GM21717 (cell line): ENCODE data around the gene NEUROG1.

Experiments used
- ATAC-seq: cut with Tn5 transposase; IDR thresholded peaks from one replicate; pipeline ENCODE4 v1.9.1; 2021; ENCODE audit warnings: mild to moderate bottlenecking, moderate library complexity; ENCODE audit not compliant: unreplicated experiment

Gene NEUROG1

GRCh38 chr5:135535820-135536801, at the start of gene NEUROG1:
Gene NEUROG1, minus strand, starts transcription at chr5:135535964. Its CDS starts 274 bp downstream, at chr5:135535690.
- no peak for ATAC-seq

- ATAC-seq = no peak
Observed at GRCh38 chr5:135584918-135585317, 49.2 kb upstream of the NEUROG1 start.

- ATAC-seq = no peak
Observed at GRCh38 chr5:135584276-135584675, 48.5 kb upstream of the NEUROG1 start.

- no peak for ATAC-seq
Observed at GRCh38 chr5:135582099-135582781, 46.5 kb upstream of the NEUROG1 start.

GRCh38 chr5:135578685-135579341, 43.0 kb upstream of the NEUROG1 start, which contains the start of gene CXCL14:
Gene CXCL14, minus strand, starts transcription at chr5:135578991. Its CDS starts 213 bp downstream, at chr5:135578778.
- ATAC-seq = no peak

GRCh38 chr5:135578305-135578684, 42.5 kb upstream of the NEUROG1 start:
- ATAC-seq = no peak

- no peak for ATAC-seq
Observed at GRCh38 chr5:135577421-135577820, 41.7 kb upstream of the NEUROG1 start.

- ATAC-seq = no peak
Observed at GRCh38 chr5:135576075-135576599, 40.4 kb upstream of the NEUROG1 start.

GRCh38 chr5:135574493-135574892, 38.7 kb upstream of the NEUROG1 start:
- ATAC-seq = no peak

- no peak for ATAC-seq
Observed at GRCh38 chr5:135571902-135572301, 36.1 kb upstream of the NEUROG1 start.

GRCh38 chr5:135571066-135571609, 35.4 kb upstream of the NEUROG1 start:
- no peak for ATAC-seq

GRCh38 chr5:135570453-135570764, 34.6 kb upstream of the NEUROG1 start:
- ATAC-seq = no peak

GRCh38 chr5:135569755-135570452, 34.1 kb upstream of the NEUROG1 start:
- ATAC-seq = no peak

GRCh38 chr5:135568923-135569360, 33.2 kb upstream of the NEUROG1 start:
- ATAC-seq = no peak

GRCh38 chr5:135568246-135568645, 32.5 kb upstream of the NEUROG1 start:
- ATAC-seq = no peak

GRCh38 chr5:135567661-135568060, 31.9 kb upstream of the NEUROG1 start:
- no peak for ATAC-seq

- ATAC-seq = no peak
Observed at GRCh38 chr5:135566422-135567400, 30.9 kb upstream of the NEUROG1 start.

GRCh38 chr5:135565725-135566421, 30.1 kb upstream of the NEUROG1 start:
- no peak for ATAC-seq
